Measurements from ENCODE around the gene GMPPB.
A peak's percentile ranks its signal among the peaks of the same experiment; 100 is the strongest.
"Not testable (repeated sequence)": the region's sequence is repeated elsewhere in the genome, so short reads cannot be mapped to it uniquely, and the experiment has no call there.

The GMPPB gene

GRCh38 chr3:49689908-49690624 lies 33.7 kb downstream of the GMPPB start:
- DNase-seq (ENCODE audit: low read depth in 2 of 2): not testable (repeated sequence)

GRCh38 chr3:49689046-49689907 lies 34.5 kb downstream of the GMPPB start, which contains the start of the genes MST1 and RNF123:
Gene MST1, minus strand, starts transcription at chr3:49689474. Its CDS starts 783 bp downstream, at chr3:49688691.
Gene RNF123, plus strand, starts transcription at chr3:49689557. Its CDS starts 1,609 bp downstream, at chr3:49691166.
- peak; percentile 80 to 85 for DNase-seq (ENCODE audit: low read depth in 2 of 2)

GRCh38 chr3:49688338-49689045 lies 35.3 kb downstream of the GMPPB start:
- not testable (repeated sequence) for DNase-seq (ENCODE audit: low read depth in 2 of 2)

GRCh38 chr3:49687424-49687795 lies 36.3 kb downstream of the GMPPB start:
- DNase-seq (ENCODE audit: low read depth in 2 of 2): not testable (repeated sequence)

GRCh38 chr3:49686769-49687423 lies 36.9 kb downstream of the GMPPB start:
- DNase-seq (ENCODE audit: low read depth in 2 of 2): not testable (repeated sequence)

- not testable (repeated sequence) for DNase-seq (ENCODE audit: low read depth in 2 of 2)
Observed at GRCh38 chr3:49686346-49686745, 37.4 kb downstream of the GMPPB start.

- not testable (repeated sequence) for DNase-seq (ENCODE audit: low read depth in 2 of 2)
Observed at GRCh38 chr3:49685846-49686245, 37.9 kb downstream of the GMPPB start.

- DNase-seq (ENCODE audit: low read depth in 2 of 2): not testable (repeated sequence)
Observed at GRCh38 chr3:49685103-49685502, 38.6 kb downstream of the GMPPB start.

- DNase-seq (ENCODE audit: low read depth in 2 of 2): not testable (repeated sequence)
Observed at GRCh38 chr3:49684453-49684852, 39.3 kb downstream of the GMPPB start.

- no peak for DNase-seq (ENCODE audit: low read depth in 2 of 2)
Observed at GRCh38 chr3:49683162-49683561, 40.6 kb downstream of the GMPPB start.

- no peak for DNase-seq (ENCODE audit: low read depth in 2 of 2)
Observed at GRCh38 chr3:49681543-49681942, 42.2 kb downstream of the GMPPB start.

- DNase-seq (ENCODE audit: low read depth in 2 of 2): no peak
Observed at GRCh38 chr3:49681232-49681522, 42.6 kb downstream of the GMPPB start.

GRCh38 chr3:49680493-49681231 lies 43.1 kb downstream of the GMPPB start:
- DNase-seq (ENCODE audit: low read depth in 2 of 2): no peak

GRCh38 chr3:49675912-49676311 lies 47.8 kb downstream of the GMPPB start:
- no peak for DNase-seq (ENCODE audit: low read depth in 2 of 2)

- DNase-seq (ENCODE audit: low read depth in 2 of 2): no peak
Observed at GRCh38 chr3:49674497-49674983, 49.2 kb downstream of the GMPPB start.

GRCh38 chr3:49673715-49674496 lies 49.8 kb downstream of the GMPPB start, which contains the start of gene APEH:
Gene APEH, plus strand, starts transcription at chr3:49674351. Its CDS starts 51 bp downstream, at chr3:49674402.
- peak; percentile 94 to 96 for DNase-seq (ENCODE audit: low read depth in 2 of 2)

- no peak for DNase-seq (ENCODE audit: low read depth in 2 of 2)
Observed at GRCh38 chr3:49673121-49673714, 50.5 kb downstream of the GMPPB start.

- peak; percentile 37 to 47 for DNase-seq (ENCODE audit: low read depth in 2 of 2)
Observed at GRCh38 chr3:49671291-49672288, 52.2 kb downstream of the GMPPB start.

Data from activated CD8-positive, alpha-beta memory T cell treated with anti-CD3 and anti-CD28 coated beads for 4 hours (primary cell).